HG03066 (cell line): ENCODE results near the gene ZNF778.
"Not testable (repeated sequence)": the region's sequence is repeated elsewhere in the genome, so short reads cannot be mapped to it uniquely, and the experiment has no call there.

Source experiments
- ATAC-seq: cut with Tn5 transposase; IDR thresholded peaks from one replicate; pipeline ENCODE4 v1.9.1; 2021; ENCODE audit warnings: low read depth; ENCODE audit not compliant: unreplicated experiment

ZNF778 gene

GRCh38 chr16:89179656-89180315 is 37.7 kb upstream of the ZNF778 start:
- no peak for ATAC-seq

GRCh38 chr16:89183463-89183862 is 34.0 kb upstream of the ZNF778 start:
- ATAC-seq, result no peak

- ATAC-seq, result no peak
These were observed 33.4 kb upstream of the ZNF778 start for GRCh38 chr16:89183975-89184676.

GRCh38 chr16:89184677-89184932 is 32.9 kb upstream of the ZNF778 start:
- ATAC-seq, result no peak

- no peak for ATAC-seq
These were observed 32.3 kb upstream of the ZNF778 start for GRCh38 chr16:89184933-89185794.

- ATAC-seq, result not testable (repeated sequence)
These were observed 31.5 kb upstream of the ZNF778 start for GRCh38 chr16:89185887-89186592.

GRCh38 chr16:89186593-89187031 is 30.9 kb upstream of the ZNF778 start:
- not testable (repeated sequence) for ATAC-seq

- no peak for ATAC-seq
These were observed 30.3 kb upstream of the ZNF778 start for GRCh38 chr16:89187032-89187769.

GRCh38 chr16:89187770-89188392 is 29.6 kb upstream of the ZNF778 start:
- ATAC-seq, result no peak

- not testable (repeated sequence) for ATAC-seq
These were observed 28.8 kb upstream of the ZNF778 start for GRCh38 chr16:89188471-89189357.

- ATAC-seq, result no peak
These were observed 28.0 kb upstream of the ZNF778 start for GRCh38 chr16:89189358-89190025.

- ATAC-seq, result no peak
These were observed 27.1 kb upstream of the ZNF778 start for GRCh38 chr16:89190150-89190958.

- ATAC-seq, result no peak
These were observed 26.2 kb upstream of the ZNF778 start for GRCh38 chr16:89191033-89191900.

GRCh38 chr16:89191901-89192185 is 25.7 kb upstream of the ZNF778 start:
- ATAC-seq, result no peak

GRCh38 chr16:89192186-89192955 is 25.1 kb upstream of the ZNF778 start:
- ATAC-seq, result not testable (repeated sequence)
